ENCODE results near the gene BIRC6.

DNA sequence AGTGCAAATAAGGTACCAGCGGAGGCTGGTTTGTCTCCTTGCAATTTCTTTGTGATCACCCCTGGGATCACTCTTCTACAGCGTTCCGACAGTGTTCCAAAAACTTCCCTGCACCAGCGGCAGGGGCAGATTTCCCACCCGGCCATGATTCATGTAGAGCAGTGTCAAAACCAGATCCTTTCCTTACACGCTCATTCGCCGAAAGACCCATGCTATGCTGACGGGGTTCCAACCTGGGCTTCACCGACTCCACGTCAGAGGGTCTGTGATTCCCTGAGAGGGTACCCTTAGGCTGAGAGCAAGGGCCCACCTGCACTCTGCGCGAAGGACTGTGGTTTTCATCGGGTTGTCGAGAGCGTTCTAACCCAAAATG, 270.6 kb downstream of the BIRC6 start:
- TF ChIP-seq, protein P1, sequence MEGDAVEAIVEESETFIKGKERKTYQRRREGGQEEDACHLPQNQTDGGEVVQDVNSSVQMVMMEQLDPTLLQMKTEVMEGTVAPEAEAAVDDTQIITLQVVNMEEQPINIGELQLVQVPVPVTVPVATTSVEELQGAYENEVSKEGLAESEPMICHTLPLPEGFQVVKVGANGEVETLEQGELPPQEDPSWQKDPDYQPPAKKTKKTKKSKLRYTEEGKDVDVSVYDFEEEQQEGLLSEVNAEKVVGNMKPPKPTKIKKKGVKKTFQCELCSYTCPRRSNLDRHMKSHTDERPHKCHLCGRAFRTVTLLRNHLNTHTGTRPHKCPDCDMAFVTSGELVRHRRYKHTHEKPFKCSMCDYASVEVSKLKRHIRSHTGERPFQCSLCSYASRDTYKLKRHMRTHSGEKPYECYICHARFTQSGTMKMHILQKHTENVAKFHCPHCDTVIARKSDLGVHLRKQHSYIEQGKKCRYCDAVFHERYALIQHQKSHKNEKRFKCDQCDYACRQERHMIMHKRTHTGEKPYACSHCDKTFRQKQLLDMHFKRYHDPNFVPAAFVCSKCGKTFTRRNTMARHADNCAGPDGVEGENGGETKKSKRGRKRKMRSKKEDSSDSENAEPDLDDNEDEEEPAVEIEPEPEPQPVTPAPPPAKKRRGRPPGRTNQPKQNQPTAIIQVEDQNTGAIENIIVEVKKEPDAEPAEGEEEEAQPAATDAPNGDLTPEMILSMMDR (IDR thresholded peaks at IDR 0.05) = peak in 2 of 4 donors; percentile 3 to 6
- no peak for TF ChIP-seq POLR2A (IDR thresholded peaks at IDR 0.05)
